GM19025 (cell line): ENCODE measurements around the gene PEX16.
"Not testable (repeated sequence)": the region's sequence is repeated elsewhere in the genome, so short reads cannot be mapped to it uniquely, and the experiment has no call there.

Experiments
- ATAC-seq: cut with Tn5 transposase; IDR thresholded peaks from one replicate; pipeline ENCODE4 v1.9.1; 2021; ENCODE audit warnings: mild to moderate bottlenecking, low read depth, moderate library complexity; ENCODE audit not compliant: unreplicated experiment

PEX16 gene

GRCh38 chr11:45900916-45901617 is 16.6 kb downstream of the PEX16 start:
- no peak for ATAC-seq

GRCh38 chr11:45900175-45900800 is 17.4 kb downstream of the PEX16 start:
- ATAC-seq: not testable (repeated sequence)

DNA sequence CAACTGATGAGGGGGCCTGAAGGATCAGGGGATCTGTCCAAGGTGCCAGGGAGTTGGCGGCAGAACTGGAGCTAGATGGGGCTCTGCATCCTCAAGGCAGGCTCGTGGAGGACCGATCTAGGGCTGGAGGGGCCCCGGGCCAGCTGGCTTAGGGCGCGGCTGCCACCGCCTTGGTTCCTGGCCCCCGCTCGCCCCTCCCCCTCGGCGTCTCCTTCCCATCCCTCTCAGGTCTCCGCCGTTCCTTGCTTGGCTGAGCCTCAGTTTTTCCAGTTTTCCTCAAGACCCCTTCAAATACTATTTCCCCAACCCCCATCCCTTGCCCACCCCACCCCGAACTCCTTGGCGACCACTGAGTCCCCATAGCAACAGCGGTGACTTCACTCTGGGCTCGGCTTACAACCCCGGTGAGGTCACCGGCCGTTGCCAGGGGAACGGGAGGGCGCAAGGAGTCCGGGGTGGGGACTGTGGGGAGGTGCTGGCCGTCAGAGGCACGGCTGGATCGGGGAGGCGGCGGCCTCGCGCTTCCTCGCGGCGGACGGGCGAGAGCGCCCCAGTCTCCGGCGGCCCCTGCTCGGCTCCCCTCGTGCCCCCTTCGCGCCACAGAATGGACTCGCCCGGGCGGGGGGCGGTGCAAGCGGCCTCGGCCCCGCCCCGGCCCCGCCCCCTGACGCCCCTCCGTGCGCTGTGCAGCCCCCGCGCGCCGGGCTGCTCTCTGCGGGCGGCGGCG is 18.1 kb downstream of the PEX16 start:
- ATAC-seq: peak; percentile 74

- ATAC-seq: no peak
Observed at GRCh38 chr11:45899086-45899447, 18.6 kb downstream of the PEX16 start.

- ATAC-seq: no peak
Observed at GRCh38 chr11:45897556-45897955, 20.1 kb downstream of the PEX16 start.

DNA sequence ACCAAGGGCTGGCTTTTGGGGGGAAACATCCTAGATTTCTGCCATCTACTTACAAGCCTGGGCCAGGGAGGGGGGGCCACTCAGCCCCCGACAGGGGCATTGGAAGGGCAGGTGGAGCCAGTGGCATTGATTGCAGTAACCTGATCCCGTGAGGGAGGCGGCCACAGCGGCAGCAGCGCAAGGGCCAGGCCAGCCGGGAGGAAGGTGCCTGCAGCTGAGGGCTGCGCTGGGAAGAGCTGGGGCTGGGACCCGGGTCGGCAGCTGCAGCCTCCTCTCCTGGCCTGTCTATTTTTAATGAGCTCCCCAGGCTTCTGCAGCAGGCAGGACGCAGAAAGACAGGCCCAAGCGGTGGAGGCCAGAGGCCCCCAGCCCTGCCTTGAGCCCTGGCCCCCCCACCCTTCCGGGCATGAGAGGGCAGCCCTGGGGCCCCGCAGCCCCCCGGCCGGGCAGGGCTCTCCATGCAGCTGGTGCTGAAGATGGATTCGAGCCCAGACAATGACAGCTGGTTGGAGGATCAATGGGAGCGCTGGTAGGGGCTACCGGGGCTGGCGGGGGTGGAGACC is 21.2 kb downstream of the PEX16 start:
- no peak for ATAC-seq

DNA sequence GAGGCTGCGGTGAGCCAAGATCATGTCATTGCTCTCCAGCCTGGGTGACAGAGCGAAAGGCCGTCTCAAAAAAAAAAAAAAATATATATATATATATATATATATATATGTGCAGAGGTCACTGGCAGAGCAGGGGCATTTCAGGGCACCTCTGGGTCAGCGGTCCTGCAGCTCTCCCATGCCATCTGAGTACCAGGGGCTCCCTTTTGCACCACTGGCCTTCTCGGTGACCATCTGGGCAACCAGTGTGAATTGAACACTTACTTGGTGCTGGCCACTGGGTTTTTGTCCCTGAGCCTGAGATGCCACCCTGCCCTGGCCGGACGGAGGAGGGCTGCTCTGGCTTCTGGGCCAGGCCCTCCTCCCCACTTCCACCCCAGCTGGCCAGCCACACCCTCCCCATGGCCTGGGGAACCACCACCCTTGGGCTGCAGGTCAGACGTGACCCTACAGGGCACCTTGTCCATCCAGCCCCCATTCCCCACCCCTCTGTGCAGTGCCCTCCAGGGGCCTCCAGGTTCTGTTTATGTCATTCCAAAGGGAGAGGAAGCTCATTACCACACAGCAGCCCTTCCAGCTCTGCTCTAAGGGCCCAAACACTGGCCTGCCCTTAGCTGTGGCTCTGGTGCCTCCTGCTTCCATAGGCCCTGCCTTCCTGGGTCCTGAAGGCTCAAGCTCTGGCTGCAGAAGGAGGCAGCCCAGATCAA is 22.0 kb downstream of the PEX16 start:
- no peak for ATAC-seq

GRCh38 chr11:45894555-45895247 is 23.0 kb downstream of the PEX16 start:
- no peak for ATAC-seq

DNA sequence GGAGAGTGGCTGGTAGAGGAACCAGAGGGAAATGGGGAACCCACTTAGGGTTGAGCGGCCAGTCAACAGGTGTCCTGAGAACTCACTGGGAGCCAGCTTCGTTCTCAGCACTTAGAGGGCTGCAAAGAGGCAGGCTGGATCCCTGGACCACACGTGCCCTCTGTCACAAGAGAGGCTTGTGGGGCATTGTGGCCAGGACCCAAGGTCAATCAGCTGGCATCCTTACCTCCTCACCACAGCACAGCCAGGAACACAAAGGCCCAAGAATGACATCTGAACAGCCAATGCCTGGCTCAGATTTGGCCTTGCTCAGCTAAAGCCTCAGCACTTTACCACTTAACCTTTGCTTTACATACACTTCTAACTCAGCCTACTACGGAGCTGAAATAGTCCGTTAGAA is 24.8 kb downstream of the PEX16 start:
- no peak for ATAC-seq

DNA sequence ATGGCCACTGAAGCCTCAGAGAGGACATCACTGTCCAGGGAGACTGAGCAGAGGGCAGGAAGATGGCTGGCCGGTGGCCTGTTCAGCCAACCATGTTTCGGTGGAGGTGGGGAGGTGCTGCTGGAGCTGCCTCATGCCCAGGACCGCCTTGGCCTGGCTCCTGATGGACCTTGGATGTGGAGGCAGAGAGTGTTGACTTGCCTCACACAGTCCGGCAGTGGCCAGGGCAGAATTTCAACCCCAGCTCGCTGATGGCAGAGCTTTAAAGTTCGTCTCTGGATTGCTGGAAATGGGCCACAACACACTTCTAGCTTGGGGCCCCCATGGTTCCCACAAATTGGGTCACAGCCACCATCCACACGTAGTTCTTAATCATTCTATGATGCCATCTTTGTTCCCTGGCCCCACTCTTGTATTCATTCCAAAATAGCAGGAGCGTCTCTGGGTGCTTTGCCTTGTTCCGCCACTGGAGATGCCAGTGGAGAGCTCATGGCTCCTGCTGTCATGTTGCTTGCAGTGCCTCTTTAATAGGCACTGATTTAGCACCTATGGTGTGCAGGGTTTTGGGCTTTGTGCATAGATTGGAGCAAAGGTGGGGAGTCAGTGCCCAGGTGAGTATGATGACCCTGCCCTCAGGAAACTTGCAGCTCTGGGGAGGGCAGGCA is 26.7 kb downstream of the PEX16 start:
- no peak for ATAC-seq

DNA sequence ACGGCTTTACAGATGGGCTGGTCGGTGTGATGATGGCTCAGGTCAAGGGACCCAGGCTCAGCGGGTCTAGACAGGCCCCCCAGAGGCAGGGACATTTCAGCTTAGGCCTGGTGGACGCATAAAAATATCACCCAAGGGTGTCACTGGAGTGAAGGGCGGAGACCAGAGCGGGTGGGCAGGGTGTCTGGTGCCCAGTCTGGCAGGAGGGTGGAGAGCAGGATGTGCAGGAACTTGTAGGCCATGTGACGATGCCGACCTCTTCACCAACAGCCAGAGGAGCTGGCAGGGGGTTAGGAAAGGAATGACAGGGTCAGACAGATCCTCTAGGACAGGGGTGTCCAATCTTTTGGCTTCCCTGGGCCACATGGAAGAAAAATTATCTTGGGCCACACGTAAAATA is 27.7 kb downstream of the PEX16 start:
- ATAC-seq: no peak

- no peak for ATAC-seq
Observed at GRCh38 chr11:45889555-45889954, 28.1 kb downstream of the PEX16 start.

DNA sequence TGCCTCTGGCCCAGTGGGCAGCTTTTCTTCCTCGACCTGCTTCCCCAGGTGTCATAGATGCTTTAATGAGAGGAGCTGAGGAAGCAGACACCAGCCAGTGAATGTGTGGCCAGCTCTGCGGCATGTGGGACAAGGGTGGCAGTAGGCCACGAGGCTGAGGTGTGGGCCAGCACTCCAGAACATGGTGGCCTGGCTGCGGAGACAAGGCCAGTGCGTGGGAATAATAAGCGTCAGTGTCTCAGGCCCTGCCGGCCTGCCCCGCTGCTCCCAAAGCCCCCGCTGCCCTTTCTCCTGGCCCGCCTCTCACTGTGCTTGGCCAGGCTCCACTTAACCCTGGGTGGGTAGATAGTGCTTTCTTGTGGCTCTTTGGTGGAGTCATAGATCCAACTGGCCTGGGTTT is 30.1 kb downstream of the PEX16 start:
- ATAC-seq: no peak

GRCh38 chr11:45886816-45887520 is 30.7 kb downstream of the PEX16 start:
- ATAC-seq: no peak

DNA sequence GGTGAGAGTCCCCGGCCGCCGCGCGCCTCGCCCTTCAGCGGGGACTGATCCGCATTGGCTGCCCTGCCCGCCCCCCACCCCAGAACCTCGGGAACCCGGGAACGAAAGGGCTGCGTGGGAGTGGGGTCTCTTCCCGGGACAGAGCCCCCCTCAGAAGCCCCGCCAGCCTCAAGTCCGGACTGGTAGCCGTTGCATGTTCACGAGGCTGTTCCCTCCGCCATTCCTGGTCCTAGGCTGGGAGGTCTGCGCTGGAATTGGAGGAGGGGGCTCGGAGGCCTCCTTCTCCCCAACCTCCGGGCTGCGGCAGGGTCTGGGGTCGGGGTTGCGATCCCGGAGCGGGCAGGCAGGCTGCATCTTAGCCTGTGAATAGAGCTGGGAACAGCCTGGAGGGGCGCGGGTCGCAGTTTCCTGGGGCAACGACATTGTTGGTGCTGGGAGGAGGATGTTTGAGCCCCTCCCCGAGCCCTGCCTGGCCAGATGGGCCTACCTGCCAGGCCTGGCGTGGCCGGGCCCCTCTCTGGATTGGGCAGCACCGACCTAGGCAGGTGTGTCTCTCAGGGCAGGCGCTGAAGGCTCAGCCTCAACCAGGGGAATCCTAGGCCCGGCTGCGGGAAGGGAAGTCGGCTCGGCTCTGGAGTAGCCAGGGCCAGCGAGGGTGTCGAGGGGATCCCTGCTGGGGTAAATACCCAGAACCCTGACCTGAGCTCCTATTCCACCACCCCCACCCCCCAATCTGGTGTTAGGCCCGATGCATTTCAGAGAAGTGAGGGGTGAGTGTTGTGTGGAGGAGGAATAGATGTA is 31.6 kb downstream of the PEX16 start:
- no peak for ATAC-seq

DNA sequence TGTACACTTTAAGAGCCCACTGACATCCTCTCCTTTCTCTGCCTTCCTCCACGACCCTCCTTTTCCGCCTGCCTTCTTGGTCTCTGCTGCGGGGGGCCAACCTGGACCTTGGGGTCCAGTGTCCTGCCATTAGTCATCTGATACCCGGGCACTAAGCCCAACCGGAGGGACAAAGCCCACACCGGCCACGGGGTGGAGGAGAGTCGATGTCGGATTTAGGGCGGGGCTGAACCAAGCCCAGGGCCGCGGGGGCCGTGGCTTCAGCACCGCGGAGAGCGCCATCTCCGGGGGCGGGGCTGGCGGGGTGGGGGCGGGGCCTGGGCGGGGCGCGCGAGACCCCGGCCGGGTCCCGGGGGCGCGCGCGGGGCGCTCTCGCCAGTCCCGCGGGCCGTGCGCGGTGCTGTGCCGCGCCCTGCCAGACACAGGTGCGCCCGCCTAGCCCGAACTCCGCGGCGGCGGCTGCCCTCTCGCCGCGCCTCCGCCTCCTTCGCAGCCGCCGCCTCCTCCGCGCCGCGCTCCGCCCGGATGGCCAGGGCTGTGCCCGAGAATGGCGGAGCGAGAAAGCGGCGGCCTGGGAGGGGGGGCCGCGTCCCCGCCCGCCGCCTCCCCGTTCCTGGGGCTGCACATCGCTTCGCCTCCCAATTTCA is 32.3 kb downstream of the PEX16 start, which contains the start of gene MAPK8IP1:
MAPK8IP1 (plus strand) TSS at position 378 of the 647 bp plus-strand sequence; CDS start at position 548, 170 bp downstream.
- peak; percentile 71 for ATAC-seq

GRCh38 chr11:45884596-45885185 is 33.0 kb downstream of the PEX16 start:
- ATAC-seq: no peak
